GM19463 (cell line): ENCODE results near the gene CORIN.
A peak's percentile ranks its signal among the peaks of the same experiment; 100 is the strongest.

ENCODE experiments used
- ATAC-seq: cut with Tn5 transposase; IDR thresholded peaks from one replicate; pipeline ENCODE4 v1.9.1; 2021; ENCODE audit warnings: mild to moderate bottlenecking, moderate library complexity; ENCODE audit not compliant: unreplicated experiment

CORIN gene

GRCh38 chr4:47646372-47646771 is 191.5 kb downstream of the CORIN start:
- ATAC-seq = no peak

GRCh38 chr4:47643845-47644244 is 194.0 kb downstream of the CORIN start:
- no peak for ATAC-seq

DNA sequence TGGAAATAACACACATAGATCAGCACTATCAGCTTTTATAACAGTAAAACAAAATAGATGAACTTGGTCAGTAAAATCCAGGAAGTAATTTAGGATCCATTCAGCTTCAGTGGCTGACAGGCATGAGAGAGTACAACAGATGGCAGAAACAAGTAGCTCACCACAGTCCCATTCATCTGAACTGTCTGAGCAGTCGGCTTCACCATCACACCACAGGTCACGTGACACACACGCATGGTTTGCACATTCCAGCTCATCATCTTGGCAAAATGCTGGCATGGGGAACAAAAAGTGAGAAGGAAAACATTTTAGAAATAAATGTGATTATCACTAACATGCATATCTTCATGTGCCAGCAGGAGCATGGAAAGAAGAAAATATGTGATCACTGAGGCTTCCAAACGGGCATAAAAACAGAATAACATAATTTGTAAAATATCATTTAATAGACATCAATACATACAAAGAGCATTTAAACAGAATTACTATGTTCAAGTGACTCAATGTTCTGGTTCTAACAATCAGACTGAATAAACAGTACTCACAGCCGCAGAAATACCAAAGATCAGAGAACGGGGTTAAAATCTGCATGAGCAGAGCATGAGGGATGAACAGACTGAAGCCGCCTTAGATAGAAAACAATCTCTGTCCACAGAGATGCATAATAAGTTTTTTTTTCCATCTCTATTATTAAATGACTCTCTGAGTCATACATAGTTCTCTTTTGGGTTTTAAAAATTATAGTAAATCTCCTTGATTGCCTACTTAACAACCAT is 194.7 kb downstream of the CORIN start:
- ATAC-seq = no peak

DNA sequence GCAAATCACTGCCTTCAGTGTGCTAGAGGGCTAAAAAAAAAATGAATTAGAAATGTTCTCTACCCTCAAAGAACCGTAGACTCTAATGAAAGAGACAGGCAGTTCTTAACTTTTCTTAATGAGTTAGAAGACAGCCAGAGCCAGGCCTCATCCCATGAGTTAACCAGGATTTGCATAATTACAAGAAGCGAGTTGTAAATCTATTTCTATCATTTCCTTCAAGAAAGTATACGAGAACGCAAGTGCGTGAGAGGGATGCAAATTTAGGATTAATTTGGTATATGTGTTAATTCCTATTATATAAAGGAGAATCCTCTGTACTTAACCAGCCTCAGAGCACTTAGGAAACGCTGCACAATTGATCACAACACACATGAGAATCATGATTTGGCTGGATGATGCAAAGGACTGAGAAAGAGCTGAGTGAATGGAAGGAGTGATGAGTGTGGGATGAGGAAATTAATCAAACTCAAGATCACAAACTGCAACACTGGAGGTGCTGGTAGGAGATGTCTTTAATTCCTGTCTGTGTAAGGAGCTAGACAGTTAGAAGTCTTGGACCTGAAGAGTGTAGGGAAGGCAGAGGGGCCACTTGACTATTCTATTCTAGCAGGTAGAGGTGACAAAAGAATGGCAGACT is 195.6 kb downstream of the CORIN start:
- ATAC-seq = no peak

GRCh38 chr4:47641755-47642154 is 196.1 kb downstream of the CORIN start:
- ATAC-seq = no peak

GRCh38 chr4:47640911-47641310 is 197.0 kb downstream of the CORIN start:
- ATAC-seq = no peak

- no peak for ATAC-seq
These were observed 198.3 kb downstream of the CORIN start for GRCh38 chr4:47639531-47639930.

GRCh38 chr4:47631161-47631560 is 206.7 kb downstream of the CORIN start:
- ATAC-seq = no peak

- no peak for ATAC-seq
These were observed 213.8 kb downstream of the CORIN start for GRCh38 chr4:47624031-47624441.

DNA sequence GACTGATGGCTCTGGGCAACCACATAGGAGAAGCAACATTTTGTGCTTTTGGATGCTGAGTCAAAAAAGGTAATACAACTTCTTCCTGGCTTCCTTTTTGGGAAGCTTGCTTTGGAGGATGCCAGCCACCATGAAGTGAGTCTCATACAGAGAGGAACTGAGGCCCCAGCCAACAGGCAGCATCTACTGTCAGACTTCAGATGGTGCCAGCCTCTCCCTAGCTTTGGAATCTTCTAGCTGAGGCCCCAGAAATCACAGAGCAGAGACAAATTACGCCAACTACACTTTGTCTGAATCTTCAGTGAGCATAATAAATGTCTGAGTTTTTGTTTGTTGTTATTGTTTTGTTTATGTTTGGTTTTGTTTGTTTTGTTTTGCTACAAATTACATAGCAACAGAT is 216.7 kb downstream of the CORIN start:
- no peak for ATAC-seq

GRCh38 chr4:47619691-47620090 is 218.2 kb downstream of the CORIN start:
- no peak for ATAC-seq

DNA sequence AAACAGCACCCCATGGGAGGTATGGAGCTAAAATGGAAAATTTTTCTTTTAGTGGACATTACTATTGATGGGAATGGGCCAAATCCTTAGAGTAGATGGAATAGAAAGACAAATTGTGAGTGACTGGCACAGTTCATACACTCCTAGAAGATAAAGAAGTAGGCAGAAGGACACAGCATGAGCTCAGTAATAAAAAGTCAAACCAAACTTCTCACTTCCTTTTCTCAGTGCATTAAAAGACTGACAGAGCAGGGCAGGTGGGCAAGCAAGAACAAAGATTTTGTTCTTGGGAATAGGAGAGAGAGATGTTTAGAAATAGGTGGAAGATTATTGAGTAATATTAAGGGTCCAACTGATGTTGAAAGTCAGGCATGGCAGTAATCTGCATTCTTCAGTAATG is 220.3 kb downstream of the CORIN start:
- peak; percentile 89 for ATAC-seq

- no peak for ATAC-seq
These were observed 222.5 kb downstream of the CORIN start for GRCh38 chr4:47615385-47615784.

GRCh38 chr4:47612116-47613023 is 225.5 kb downstream of the CORIN start:
- no peak for ATAC-seq

GRCh38 chr4:47606482-47606881 is 231.4 kb downstream of the CORIN start:
- ATAC-seq = no peak

GRCh38 chr4:47598896-47599295 is 239.0 kb downstream of the CORIN start:
- ATAC-seq = no peak

- ATAC-seq = no peak
These were observed 239.5 kb downstream of the CORIN start for GRCh38 chr4:47598320-47598719.

GRCh38 chr4:47597696-47598095 is 240.2 kb downstream of the CORIN start:
- no peak for ATAC-seq

DNA sequence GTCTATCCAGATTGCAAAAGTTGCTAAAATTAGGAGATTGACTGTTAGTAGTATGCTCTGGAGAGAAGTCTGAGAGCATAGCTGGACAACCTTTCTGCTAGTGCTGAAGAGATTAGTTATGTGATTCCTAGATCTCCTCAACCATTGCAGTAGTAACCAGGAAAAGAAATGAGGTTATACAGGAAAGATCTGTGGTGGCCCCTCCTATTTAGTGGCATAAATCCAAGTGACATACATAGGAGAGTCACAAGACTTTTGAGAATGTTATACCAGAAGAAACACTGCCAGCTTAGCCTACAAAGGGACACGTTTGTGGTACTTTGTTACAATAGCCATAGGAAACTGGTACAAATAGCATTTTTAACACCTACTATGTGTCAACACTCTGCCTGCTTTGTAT is 247.5 kb downstream of the CORIN start:
- no peak for ATAC-seq

GRCh38 chr4:47579235-47579634 is 258.6 kb downstream of the CORIN start:
- no peak for ATAC-seq

- no peak for ATAC-seq
These were observed 259.9 kb downstream of the CORIN start for GRCh38 chr4:47577779-47578553.
